ENCODE data around the gene RBBP9. TPM values are rescaled to one million over a fixed set of nuclear protein-coding genes. Genes with fewer than 3 reads are reported as not detected.

The RBBP9 gene
- total and polyA plus RNA-seq, 4 donors = 6.4 to 9.5 (median 7.0) TPM

DNA sequence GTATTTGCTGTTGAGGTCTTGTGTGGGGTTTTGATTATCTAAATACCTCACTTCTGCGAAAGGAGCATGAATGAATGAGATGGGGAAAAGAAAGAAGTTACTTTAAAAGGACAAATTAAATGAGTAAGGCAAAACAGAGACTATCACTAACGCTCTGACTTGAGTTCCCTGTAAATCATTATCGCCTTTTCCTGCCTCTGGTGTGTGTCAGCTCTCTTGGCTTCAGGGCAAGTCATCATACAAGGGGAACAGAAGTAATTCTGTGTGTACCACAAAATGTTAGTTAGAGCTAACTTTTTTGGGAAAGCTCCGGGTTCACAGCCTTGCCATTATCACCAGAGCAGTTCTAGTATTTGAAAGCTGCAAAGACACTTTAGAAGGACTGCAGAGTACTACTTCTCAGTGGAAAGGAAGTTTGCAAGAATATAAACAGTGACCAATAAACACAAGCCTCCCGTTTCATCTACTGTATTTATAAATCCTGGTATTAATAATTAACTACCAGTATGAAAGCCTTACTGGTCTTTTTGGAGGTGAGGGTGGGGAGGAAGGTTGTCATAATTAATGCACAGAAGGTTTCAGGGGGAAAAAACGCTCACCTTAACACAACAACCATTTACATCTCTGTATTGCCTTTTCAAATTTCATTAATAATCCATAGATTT lies 31.4 kb downstream of the RBBP9 start:
- WGBS = 57% methylated on average over 6 of the region's 6 CpGs
- DNase-seq (ENCODE audit: low spot score) = no peak
- Histone ChIP-seq H3K9ac (ENCODE audit: low read depth in 1 of 2, low read length in 2 of 2) (no peak overlapping the region), H3K4me3 (ENCODE audit: low read depth in 1 of 3, low read length in 3 of 3) (no peak overlapping the region), H3K27me3 (ENCODE audit: control insufficient read depth in 4 of 4, insufficient read depth in 4 of 4, low read length in 3 of 4) (no peaks in the 10 kb centered on the region), H3K4me1 (ENCODE audit: control insufficient read depth in 4 of 4, insufficient read depth in 4 of 4, low read length in 3 of 4) (peaks cover 3 to 26% (median 20%) of the 10 kb centered on the region in 4 donors), H3K36me3 (ENCODE audit: control insufficient read depth in 4 of 4, insufficient read depth in 3 of 4, low read depth in 1 of 4, low read length in 3 of 4) (peaks cover 0 to 5% (median 2%) of the 10 kb centered on the region in 4 donors), H3K27ac (ENCODE audit: low read depth in 1 of 2, low read length in 2 of 2) (no peak overlapping the region), H3K9me3 (ENCODE audit: control insufficient read depth in 4 of 4, low read length in 3 of 4) (no peaks in the 10 kb centered on the region)
- no peak for TF ChIP-seq SP1 (IDR thresholded peaks at IDR 0.05)
- TF ChIP-seq CTCF (IDR thresholded peaks at IDR 0.05; ENCODE audit: low read depth, low read length, missing input control) = no peak
- no peak for TF ChIP-seq HNF4A (conservative IDR thresholded peaks at IDR 0.05)
- TF ChIP-seq TAF1 (conservative IDR thresholded peaks at IDR 0.05) = no peak
- TF ChIP-seq, protein P1, sequence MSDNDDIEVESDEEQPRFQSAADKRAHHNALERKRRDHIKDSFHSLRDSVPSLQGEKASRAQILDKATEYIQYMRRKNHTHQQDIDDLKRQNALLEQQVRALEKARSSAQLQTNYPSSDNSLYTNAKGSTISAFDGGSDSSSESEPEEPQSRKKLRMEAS (IDR thresholded peaks at IDR 0.05) = no peak

DNA sequence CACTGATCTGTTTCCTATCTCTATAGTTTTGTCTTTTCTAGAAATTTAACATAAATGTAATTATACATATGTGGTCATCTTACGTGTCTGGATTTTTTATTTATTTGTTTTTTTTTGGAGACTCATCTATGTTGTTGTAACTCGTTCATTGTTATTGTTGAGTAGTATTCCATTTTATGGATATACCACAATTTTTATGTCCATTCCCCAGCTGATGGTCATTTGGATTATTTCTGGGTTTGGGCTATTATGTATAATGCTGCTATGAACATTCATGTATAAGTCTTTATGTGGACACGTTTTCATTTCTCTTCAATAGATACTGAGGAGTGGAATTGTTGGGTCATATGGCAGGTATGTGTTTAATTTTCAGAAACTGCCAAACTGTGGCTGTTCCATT lies 40.4 kb downstream of the RBBP9 start:
- Histone ChIP-seq H3K9me3 (ENCODE audit: control insufficient read depth in 4 of 4, low read length in 3 of 4) (peaks cover 0 to 7% (median 1%) of the 10 kb centered on the region in 4 donors), H3K27ac (ENCODE audit: low read depth in 1 of 2, low read length in 2 of 2) (no peak overlapping the region), H3K36me3 (ENCODE audit: control insufficient read depth in 4 of 4, insufficient read depth in 3 of 4, low read depth in 1 of 4, low read length in 3 of 4) (peaks cover 0 to 3% (median 0%) of the 10 kb centered on the region in 4 donors), H3K9ac (ENCODE audit: low read depth in 1 of 2, low read length in 2 of 2) (no peak overlapping the region), H3K4me1 (ENCODE audit: control insufficient read depth in 4 of 4, insufficient read depth in 4 of 4, low read length in 3 of 4) (no peaks in the 10 kb centered on the region), H3K27me3 (ENCODE audit: control insufficient read depth in 4 of 4, insufficient read depth in 4 of 4, low read length in 3 of 4) (no peaks in the 10 kb centered on the region), H3K4me3 (ENCODE audit: low read depth in 1 of 3, low read length in 3 of 3) (no peak overlapping the region)
- WGBS = 86% methylated on average over 3 of the region's 3 CpGs
- no peak for DNase-seq (ENCODE audit: low spot score)
- no peak for TF ChIP-seq JUND (IDR thresholded peaks at IDR 0.05)
- TF ChIP-seq SP1 (IDR thresholded peaks at IDR 0.05) = no peak
- TF ChIP-seq FOXA2 (IDR thresholded peaks at IDR 0.05) = no peak

DNA sequence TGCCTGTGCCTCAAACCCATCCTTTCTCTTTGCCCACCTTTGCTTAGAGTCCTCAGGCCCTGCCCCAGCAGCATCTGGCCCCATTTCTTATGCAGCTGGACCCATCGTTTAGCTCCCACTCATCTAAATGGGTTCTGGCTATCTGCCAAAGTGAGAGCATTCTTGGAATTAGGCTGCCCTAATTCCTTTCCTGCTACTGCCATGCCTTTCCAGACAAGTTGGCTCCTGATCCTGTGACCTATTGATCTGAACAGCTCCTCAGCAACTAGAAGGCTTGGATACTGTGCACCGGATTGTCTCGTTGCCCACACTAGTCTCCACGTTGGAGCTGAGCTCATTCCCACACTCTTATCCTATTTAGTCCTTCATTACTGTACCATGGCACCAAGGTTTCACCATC lies 53.1 kb downstream of the RBBP9 start:
- Histone ChIP-seq H3K4me3 (ENCODE audit: low read depth in 1 of 3, low read length in 3 of 3) (no peak overlapping the region), H3K4me1 (ENCODE audit: control insufficient read depth in 4 of 4, insufficient read depth in 4 of 4, low read length in 3 of 4) (no peaks in the 10 kb centered on the region), H3K27ac (ENCODE audit: low read depth in 1 of 2, low read length in 2 of 2) (no peak overlapping the region), H3K9me3 (ENCODE audit: control insufficient read depth in 4 of 4, low read length in 3 of 4) (no peaks in the 10 kb centered on the region), H3K36me3 (ENCODE audit: control insufficient read depth in 4 of 4, insufficient read depth in 3 of 4, low read depth in 1 of 4, low read length in 3 of 4) (no peaks in the 10 kb centered on the region), H3K9ac (ENCODE audit: low read depth in 1 of 2, low read length in 2 of 2) (no peak overlapping the region), H3K27me3 (ENCODE audit: control insufficient read depth in 4 of 4, insufficient read depth in 4 of 4, low read length in 3 of 4) (no peaks in the 10 kb centered on the region)
- no peak for TF ChIP-seq YY1 (IDR thresholded peaks at IDR 0.05)
- DNase-seq (ENCODE audit: low spot score) = no peak
- WGBS = 85% methylated on average over 4 of the region's 4 CpGs

GRCh38 chr20:18440403-18440802 lies 56.6 kb downstream of the RBBP9 start:
- no peak for DNase-seq (ENCODE audit: low spot score)
- Histone ChIP-seq H3K9me3 (ENCODE audit: control insufficient read depth in 4 of 4, low read length in 3 of 4) (no peaks in the 10 kb centered on the region), H3K4me1 (ENCODE audit: control insufficient read depth in 4 of 4, insufficient read depth in 4 of 4, low read length in 3 of 4) (no peaks in the 10 kb centered on the region), H3K27me3 (ENCODE audit: control insufficient read depth in 4 of 4, insufficient read depth in 4 of 4, low read length in 3 of 4) (no peaks in the 10 kb centered on the region), H3K9ac (ENCODE audit: low read depth in 1 of 2, low read length in 2 of 2) (no peak overlapping the region), H3K4me3 (ENCODE audit: low read depth in 1 of 3, low read length in 3 of 3) (no peak overlapping the region), H3K27ac (ENCODE audit: low read depth in 1 of 2, low read length in 2 of 2) (no peak overlapping the region), H3K36me3 (ENCODE audit: control insufficient read depth in 4 of 4, insufficient read depth in 3 of 4, low read depth in 1 of 4, low read length in 3 of 4) (no peaks in the 10 kb centered on the region)
- 38% methylated on average over 1 of the region's 1 CpG for WGBS
- TF ChIP-seq FOXA2 (IDR thresholded peaks at IDR 0.05) = no peak
- TF ChIP-seq REST (IDR thresholded peaks at IDR 0.05) = no peak
- TF ChIP-seq CTCF (IDR thresholded peaks at IDR 0.05; ENCODE audit: low read depth, low read length, missing input control) = no peak
- no peak for TF ChIP-seq EGR1 (IDR thresholded peaks at IDR 0.05; ENCODE audit: low read depth in 2 of 2)
